Spleen (tissue), 11 donors: ENCODE measurements around the gene RUSF1. TPM values are rescaled to one million over a fixed set of nuclear protein-coding genes. Genes with fewer than 3 reads are reported as not detected.

Experiments used
- DNase-seq: peaks from one replicate; pipeline ENCODE4 v3.0.0-alpha.2; 2020
- H3K27ac ChIP-seq, 8 donors: fragments of 200-600 bp; sonication (generic) in 7 of 8; 1 replicate in 4 of 8; 2 replicates in 4 of 8; pipeline versions ENCODE4 v1.5.0 to v1.8.0; 2016 to 2021; ENCODE audit warnings: inconsistent platforms in 4 of 8, mild to moderate bottlenecking in 4 of 8, moderate library complexity in 1 of 8
- H3K27me3 ChIP-seq, 7 donors: fragments of 200-600 bp; sonication (generic) in 6 of 7; replicated peaks in 1 of 7; 1 replicate in 4 of 7; 2 replicates in 3 of 7; pipeline versions ENCODE4 v1.5.0 to v1.8.0; 2016 to 2021; ENCODE audit warnings: inconsistent platforms in 3 of 7, mild to moderate bottlenecking in 1 of 7
- H3K36me3 ChIP-seq, 6 donors: fragments of 200-600 bp; sonication (generic) in 5 of 6; 1 replicate in 4 of 6; 2 replicates in 2 of 6; pipeline versions ENCODE4 v1.5.0 to v1.8.0; 2016 to 2021; ENCODE audit warnings: inconsistent platforms in 2 of 6
- H3K4me1 ChIP-seq, 6 donors: fragments of 200-600 bp; sonication (generic) in 5 of 6; 1 replicate in 3 of 6; 2 replicates in 3 of 6; pipeline versions ENCODE4 v1.5.0 to v1.8.0; 2016 to 2021; ENCODE audit warnings: inconsistent platforms in 3 of 6
- H3K4me3 ChIP-seq, 8 donors: fragments of 200-600 bp; sonication (generic) in 7 of 8; 1 replicate in 4 of 8; 2 replicates in 4 of 8; pipeline versions ENCODE4 v1.5.0 to v1.8.0; 2016 to 2021; ENCODE audit warnings: inconsistent platforms in 4 of 8, mild to moderate bottlenecking in 4 of 8, moderate library complexity in 2 of 8
- H3K9me3 ChIP-seq, 8 donors: fragments of 200-600 bp; sonication (generic) in 7 of 8; 1 replicate in 4 of 8; 2 replicates in 4 of 8; pipeline versions ENCODE4 v1.5.0 to v1.8.0; 2016 to 2021; ENCODE audit warnings: inconsistent platforms in 4 of 8
- CTCF ChIP-seq, 11 experiments: fragments of 200-600 bp in 7 of 11; fragments of 450-650 bp in 4 of 11; sonication (generic) in 4 of 11; IDR thresholded peaks in 8 of 11; conservative IDR thresholded peaks in 3 of 11; 1 replicate in 7 of 11; 2 replicates in 4 of 11; pipeline versions ENCODE4 v1.4.0 to v1.8.0; 2016 to 2021; ENCODE audit warnings: antibody characterized with exemption in 11 of 11, inconsistent platforms in 4 of 11, mild to moderate bottlenecking in 1 of 11
- POLR2A ChIP-seq, 3 donors: fragments of 450-650 bp; IDR thresholded peaks; one replicate each; pipeline ENCODE4 v1.5.1; 2017; ENCODE audit warnings: antibody characterized with exemption in 3 of 3, mild to moderate bottlenecking in 1 of 3
- POLR2AphosphoS5 ChIP-seq, 3 donors: sonication (generic); formaldehyde crosslinking; IDR thresholded peaks; one replicate each; pipeline ENCODE4 v1.5.1; 2017; ENCODE audit warnings: antibody characterized with exemption in 3 of 3
- WGBS, 5 donors: extraction: QIAGEN DNeasy Blood & Tissue Kit in 3 of 5; methylation state at CpG; one replicate each; pipeline versions ENCODE4 v1.1.5 to v1.1.7; 2013 to 2018; 5-methylcytosine and 5-hydroxymethylcytosine counted together
- intact Hi-C: fragments of 100-400 bp; cut with DNase I; formaldehyde crosslinking; loops from one replicate; pipeline ENCODE4 v1.15.0; 2023; ENCODE audit warnings: low total_unique reads
- polyA plus RNA-seq, 3 donors: library from polyadenylated mRNA; stranded (reverse); fragments of 200-250 nt; gene quantifications; one replicate each; pipeline ENCODE4 v1.2.1, GENCODE V29; 2013
- total RNA-seq, 7 donors: library from RNA; depleted of rRNA in 3 of 7; stranded (reverse); fragments of >200 nt in 3 of 7; fragmentation: NEBNext Ultra II Directional in 4 of 7; extraction: Animal tissue kit (Norgen Biotek cat#: 25700) in 4 of 7; gene quantifications; one replicate each; pipeline versions ENCODE4 v1.1.0 to v1.2.1, GENCODE V29; 2016 to 2021
- donor health status: healthy with polysubstance abuse.
- donor health status: DM: no; HTN: no; CAD: no; lungs with moderate emphysema.
- donor health status: DM: no; HTN: no; CAD: no.
- donor health status: Bipolar disorder and iron deficiency.
- donor health status: healthy.
- donor health status: DM: no; HTN: no; CAD: no.
- donor health status: DM: yes; HTN: yes; CAD: no.

The RUSF1 gene
- total and polyA plus RNA-seq, 10 donors = 36.6 to 73.3 (median 51.2) TPM

- Histone ChIP-seq H3K4me3 (peak overlapping the region; percentile 14 to 68 (median 38)), H3K36me3 (peaks cover 0 to 44% (median 0%) of the 10 kb centered on the region in 6 donors), H3K9me3 (no peaks in the 10 kb centered on the region), H3K4me1 (peaks cover 9 to 74% (median 40%) of the 10 kb centered on the region in 6 donors), H3K27ac (peak overlapping the region; percentile 35 to 85 (median 82)), H3K27me3 (peaks cover 0 to 63% (median 17%) of the 10 kb centered on the region in 7 donors)
- intact Hi-C loops = no loop called here
- 52 to 66% (median 59%) methylated on average over 20 of the region's 20 CpGs for WGBS, 5 donors
- TF ChIP-seq POLR2A (IDR thresholded peaks at IDR 0.05) (no peak), POLR2AphosphoS5 (IDR thresholded peaks at IDR 0.05) (peak; percentile 37 to 48 (median 41)), CTCF (IDR thresholded peaks at IDR 0.05 in 8 of 11, conservative IDR thresholded peaks at IDR 0.05 in 3 of 11) (peak in 9 of 11 experiments; percentile 24 to 60 (median 56))
- peak; percentile 80 for DNase-seq
These were observed 35.4 kb downstream of the RUSF1 start for GRCh38 chr16:31472709-31473203.

GRCh38 chr16:31471875-31472708, 36.1 kb downstream of the RUSF1 start, which contains the start of gene TGFB1I1:
Gene TGFB1I1 (plus strand): TSS chr16:31472152. CDS start chr16:31472189, 37 bp downstream.
- Histone ChIP-seq H3K4me1 (peaks cover 12 to 74% (median 37%) of the 10 kb centered on the region in 6 donors), H3K36me3 (peaks cover 0 to 42% (median 1%) of the 10 kb centered on the region in 6 donors), H3K27me3 (peaks cover 0 to 56% (median 17%) of the 10 kb centered on the region in 7 donors), H3K27ac (peak within 1 kb of the TSS; percentile 35 to 85 (median 82)), H3K4me3 (peak within 1 kb of the TSS; percentile 14 to 68 (median 38)), H3K9me3 (no peaks in the 10 kb centered on the region)
- WGBS, 5 donors = 3 to 5% (median 4%) methylated on average over 34 to 63 of the region's 63 CpGs
- peak; percentile 78 for DNase-seq
- no peak for TF ChIP-seq POLR2A (IDR thresholded peaks at IDR 0.05)
- TF ChIP-seq CTCF (IDR thresholded peaks at IDR 0.05 in 8 of 11, conservative IDR thresholded peaks at IDR 0.05 in 3 of 11) = no peak
- TF ChIP-seq POLR2AphosphoS5 (IDR thresholded peaks at IDR 0.05) = peak in 2 of 3 donors; percentile 42 to 49
- intact Hi-C loops = no loop called here

GRCh38 chr16:31471241-31471874, 36.8 kb downstream of the RUSF1 start:
- intact Hi-C loops = no loop called here
- Histone ChIP-seq H3K27ac (peak overlapping the region in 7 of 8 donors; percentile 77 to 85 (median 83)), H3K27me3 (peaks cover 0 to 49% (median 17%) of the 10 kb centered on the region in 7 donors), H3K4me3 (peak overlapping the region in 7 of 8 donors; percentile 14 to 68 (median 39)), H3K4me1 (peaks cover 16 to 74% (median 34%) of the 10 kb centered on the region in 6 donors), H3K36me3 (peaks cover 0 to 42% (median 6%) of the 10 kb centered on the region in 6 donors), H3K9me3 (no peaks in the 10 kb centered on the region)
- no peak for DNase-seq
- no peak for TF ChIP-seq POLR2A (IDR thresholded peaks at IDR 0.05)
- TF ChIP-seq POLR2AphosphoS5 (IDR thresholded peaks at IDR 0.05) = no peak
- no peak for TF ChIP-seq CTCF (IDR thresholded peaks at IDR 0.05 in 8 of 11, conservative IDR thresholded peaks at IDR 0.05 in 3 of 11)
- 58 to 67% (median 62%) methylated on average over 8 to 15 of the region's 15 CpGs for WGBS, 5 donors
